ENCODE measurements around the gene NOB1.

- TF ChIP-seq POLR2AphosphoS5 (IDR thresholded peaks at IDR 0.05) (no peak), CTCF (IDR thresholded peaks at IDR 0.05) (no peak), POLR2A (IDR thresholded peaks at IDR 0.05; ENCODE audit: low read depth) (no peak), EP300 (IDR thresholded peaks at IDR 0.05) (no peak)
These were observed 29.0 kb downstream of the NOB1 start for GRCh38 chr16:69725480-69726312.

All from esophagus muscularis mucosa (tissue), 4 donors.